ENCODE data around the gene CPNE4.

DNA sequence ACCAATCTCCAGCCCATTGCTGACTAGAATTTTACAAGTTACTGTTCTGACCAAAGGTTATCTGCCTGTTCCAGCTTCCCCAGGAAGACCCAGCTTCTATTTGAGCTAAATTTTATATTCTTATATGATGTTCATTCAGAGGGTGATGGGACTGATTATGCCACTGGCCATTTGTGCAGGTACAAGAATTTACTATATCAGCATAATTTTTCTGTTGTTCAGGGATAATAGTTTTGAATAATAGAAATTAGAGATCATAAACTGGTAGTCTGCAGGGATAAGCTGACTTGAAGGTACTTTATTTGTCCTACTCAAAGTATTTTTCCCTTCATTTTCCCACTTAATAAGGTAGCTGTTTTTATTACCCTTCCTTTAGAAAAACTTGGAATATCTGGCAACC lies 309.4 kb downstream of the CPNE4 start:
- no peak for TF ChIP-seq POLR2AphosphoS5 (IDR thresholded peaks at IDR 0.05)
- TF ChIP-seq, protein P1, sequence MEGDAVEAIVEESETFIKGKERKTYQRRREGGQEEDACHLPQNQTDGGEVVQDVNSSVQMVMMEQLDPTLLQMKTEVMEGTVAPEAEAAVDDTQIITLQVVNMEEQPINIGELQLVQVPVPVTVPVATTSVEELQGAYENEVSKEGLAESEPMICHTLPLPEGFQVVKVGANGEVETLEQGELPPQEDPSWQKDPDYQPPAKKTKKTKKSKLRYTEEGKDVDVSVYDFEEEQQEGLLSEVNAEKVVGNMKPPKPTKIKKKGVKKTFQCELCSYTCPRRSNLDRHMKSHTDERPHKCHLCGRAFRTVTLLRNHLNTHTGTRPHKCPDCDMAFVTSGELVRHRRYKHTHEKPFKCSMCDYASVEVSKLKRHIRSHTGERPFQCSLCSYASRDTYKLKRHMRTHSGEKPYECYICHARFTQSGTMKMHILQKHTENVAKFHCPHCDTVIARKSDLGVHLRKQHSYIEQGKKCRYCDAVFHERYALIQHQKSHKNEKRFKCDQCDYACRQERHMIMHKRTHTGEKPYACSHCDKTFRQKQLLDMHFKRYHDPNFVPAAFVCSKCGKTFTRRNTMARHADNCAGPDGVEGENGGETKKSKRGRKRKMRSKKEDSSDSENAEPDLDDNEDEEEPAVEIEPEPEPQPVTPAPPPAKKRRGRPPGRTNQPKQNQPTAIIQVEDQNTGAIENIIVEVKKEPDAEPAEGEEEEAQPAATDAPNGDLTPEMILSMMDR (IDR thresholded peaks at IDR 0.05): no peak
- no peak for TF ChIP-seq POLR2A (IDR thresholded peaks at IDR 0.05)
- TF ChIP-seq EP300 (IDR thresholded peaks at IDR 0.05): no peak

Measured in stomach (tissue), 4 donors.